ENCODE results near the gene CAT.

DNA sequence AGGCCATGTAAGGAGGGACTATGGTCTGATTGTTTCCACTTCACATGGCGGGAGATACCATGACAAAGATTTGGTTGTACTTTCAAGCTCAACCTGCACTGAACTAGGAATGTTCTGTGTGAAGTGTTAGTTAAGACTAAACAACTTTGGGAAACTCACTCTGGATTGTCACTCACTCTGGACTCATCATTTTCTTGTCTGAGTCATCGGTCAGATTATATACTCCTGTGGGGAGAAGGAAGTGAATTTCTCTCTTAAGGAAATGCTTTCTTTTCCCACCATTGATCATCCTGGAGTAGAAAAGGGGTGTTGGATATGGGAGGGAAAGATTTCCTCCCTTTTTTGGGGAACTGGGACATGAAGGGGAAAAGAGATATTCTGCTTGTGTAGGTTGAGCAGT lies 26.9 kb upstream of the CAT start:
- TF ChIP-seq EZH2 (IDR thresholded peaks at IDR 0.05; ENCODE audit: insufficient read depth, poor library complexity, severe bottlenecking) (no peak), EZH2phosphoT487 (IDR thresholded peaks at IDR 0.05; ENCODE audit: insufficient read depth, low read depth) (no peak)

All from GM23248 (cell line).